ENCODE measurements around the gene CFTR.

DNA sequence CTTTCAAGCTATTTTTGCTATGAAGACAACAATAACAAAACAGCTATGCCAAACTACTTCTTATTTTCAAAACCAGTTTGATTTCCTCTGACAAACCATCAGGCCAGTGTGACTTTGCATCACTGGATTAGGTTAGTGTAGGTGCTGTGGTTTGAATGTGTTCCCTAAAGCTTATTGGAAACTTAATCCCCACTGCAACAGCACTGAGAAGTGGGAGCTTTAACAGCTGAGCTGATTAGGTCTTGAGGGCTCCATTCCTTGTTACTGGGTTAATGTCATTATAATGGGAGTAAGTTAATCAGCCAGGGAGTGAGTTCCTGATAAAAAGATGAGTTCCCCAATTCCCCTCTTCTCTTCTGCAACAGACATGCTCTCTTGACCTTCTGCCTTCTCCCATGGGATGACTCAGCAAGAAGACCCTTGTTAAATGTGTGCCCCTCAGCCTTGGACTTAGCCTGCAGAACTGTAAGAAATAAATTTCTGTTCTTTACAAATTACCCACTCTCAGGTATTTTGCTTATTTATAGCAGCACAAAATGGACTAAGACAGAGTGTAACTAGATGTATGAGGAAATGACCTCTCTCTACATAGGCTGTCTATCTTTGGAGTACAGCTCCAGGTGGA lies 206.6 kb downstream of the CFTR start:
- TF ChIP-seq EZH2phosphoT487 (IDR thresholded peaks at IDR 0.05; ENCODE audit: low read length) (no peak), EZH2 (optimal IDR thresholded peaks at IDR 0.05; ENCODE audit: low read depth, low read length) (no peak)
- TF ChIP-seq, protein P1, sequence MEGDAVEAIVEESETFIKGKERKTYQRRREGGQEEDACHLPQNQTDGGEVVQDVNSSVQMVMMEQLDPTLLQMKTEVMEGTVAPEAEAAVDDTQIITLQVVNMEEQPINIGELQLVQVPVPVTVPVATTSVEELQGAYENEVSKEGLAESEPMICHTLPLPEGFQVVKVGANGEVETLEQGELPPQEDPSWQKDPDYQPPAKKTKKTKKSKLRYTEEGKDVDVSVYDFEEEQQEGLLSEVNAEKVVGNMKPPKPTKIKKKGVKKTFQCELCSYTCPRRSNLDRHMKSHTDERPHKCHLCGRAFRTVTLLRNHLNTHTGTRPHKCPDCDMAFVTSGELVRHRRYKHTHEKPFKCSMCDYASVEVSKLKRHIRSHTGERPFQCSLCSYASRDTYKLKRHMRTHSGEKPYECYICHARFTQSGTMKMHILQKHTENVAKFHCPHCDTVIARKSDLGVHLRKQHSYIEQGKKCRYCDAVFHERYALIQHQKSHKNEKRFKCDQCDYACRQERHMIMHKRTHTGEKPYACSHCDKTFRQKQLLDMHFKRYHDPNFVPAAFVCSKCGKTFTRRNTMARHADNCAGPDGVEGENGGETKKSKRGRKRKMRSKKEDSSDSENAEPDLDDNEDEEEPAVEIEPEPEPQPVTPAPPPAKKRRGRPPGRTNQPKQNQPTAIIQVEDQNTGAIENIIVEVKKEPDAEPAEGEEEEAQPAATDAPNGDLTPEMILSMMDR (IDR thresholded peaks at IDR 0.05; ENCODE audit: low read length) = no peak
